Fibroblast of lung (primary cell): ENCODE measurements around the gene CCDC106. TPM values are rescaled to one million over a fixed set of nuclear protein-coding genes. Genes with fewer than 3 reads are reported as not detected.
A peak's percentile ranks its signal among the peaks of the same experiment; 100 is the strongest.

Source experiments
- DNase-seq, 2 donors: peaks; one replicate each; pipeline versions ENCODE4 v3.0.0 to v3.0.0-alpha.2; 2010; ENCODE audit warnings: low read depth in 2 of 2
- H2AFZ ChIP-seq: 2 replicates; pipeline ENCODE4 v1.5.1; 2012; ENCODE audit warnings: low read length, control low read depth, inconsistent platforms
- H3K27ac ChIP-seq: 2 replicates; pipeline ENCODE4 v1.5.1; 2011; ENCODE audit warnings: low read length, control low read depth; ENCODE audit not compliant: insufficient read depth
- H3K27me3 ChIP-seq: 2 replicates; pipeline ENCODE4 v1.5.1; 2011; ENCODE audit warnings: mild to moderate bottlenecking, low read length; ENCODE audit not compliant: control insufficient read depth, insufficient read depth
- H3K36me3 ChIP-seq: 2 replicates; pipeline ENCODE4 v1.5.1; 2011; ENCODE audit warnings: low read length; ENCODE audit not compliant: control insufficient read depth, insufficient read depth
- H3K4me1 ChIP-seq: 2 replicates; pipeline ENCODE4 v1.5.1; 2011; ENCODE audit warnings: low read length; ENCODE audit not compliant: control insufficient read depth, insufficient read depth; ENCODE audit errors: extremely low read depth
- H3K4me2 ChIP-seq: 2 replicates; pipeline ENCODE4 v1.5.1; 2011; ENCODE audit warnings: low read length, control low read depth; ENCODE audit not compliant: insufficient read depth; ENCODE audit errors: extremely low read depth
- H3K4me3 ChIP-seq, 4 experiments: fragments of 200-600 bp in 1 of 4; sonication (generic) in 1 of 4; replicated peaks in 1 of 4; 2 replicates each; pipeline ENCODE4 v1.5.1; 2011 to 2016; ENCODE audit warnings: low read length in 4 of 4, low read depth in 3 of 4, mild to moderate bottlenecking in 3 of 4, control low read depth in 2 of 4, inconsistent platforms in 1 of 4, mixed read lengths in 1 of 4; ENCODE audit not compliant: insufficient read depth in 1 of 4; ENCODE audit errors: control extremely low read depth in 1 of 4
- H3K79me2 ChIP-seq: 2 replicates; pipeline ENCODE4 v1.5.1; 2012; ENCODE audit warnings: mild to moderate bottlenecking, low read length, inconsistent platforms; ENCODE audit not compliant: control insufficient read depth, insufficient read depth
- H3K9ac ChIP-seq: 2 replicates; pipeline ENCODE4 v1.5.1; 2011; ENCODE audit warnings: mild to moderate bottlenecking, low read length, control low read depth; ENCODE audit not compliant: insufficient read depth
- H3K9me3 ChIP-seq: 2 replicates; pipeline ENCODE4 v1.5.1; 2012; ENCODE audit warnings: low read depth, low read length; ENCODE audit not compliant: control insufficient read depth, insufficient read depth
- H4K20me1 ChIP-seq: 2 replicates; pipeline ENCODE4 v1.5.1; 2011; ENCODE audit warnings: low read length; ENCODE audit not compliant: control insufficient read depth, insufficient read depth; ENCODE audit errors: extremely low read depth
- CTCF ChIP-seq, 2 donors: IDR thresholded peaks in 1 of 2; conservative IDR thresholded peaks in 1 of 2; 1 replicate in 1 of 2; 2 replicates in 1 of 2; pipeline ENCODE4 v1.5.1; 2011 to 2012; ENCODE audit warnings: low read length in 2 of 2, control low read depth in 1 of 2, inconsistent platforms in 1 of 2, low read depth in 1 of 2, mild to moderate bottlenecking in 1 of 2
- EZH2 ChIP-seq: IDR thresholded peaks from 2 replicates; pipeline ENCODE4 v1.5.1; 2012; ENCODE audit warnings: low read length, control low read depth, mild to moderate bottlenecking; ENCODE audit errors: missing control alignments
- polyA plus RNA-seq, 2 donors: library from polyadenylated mRNA; depleted of rRNA in 1 of 2; stranded (reverse) in 1 of 2; unstranded in 1 of 2; fragments of >200 nt; gene quantifications; 2 replicates each; pipeline ENCODE4 v1.2.1, GENCODE V29; 2011 to 2012; ENCODE audit warnings: missing spikeins in 1 of 2
- total RNA-seq: library from RNA; depleted of rRNA; stranded (reverse); fragments of >200 nt; gene quantifications from 2 replicates; pipeline ENCODE4 v1.2.1, GENCODE V29; 2014

CCDC106 gene
- total and polyA plus RNA-seq, 2 donors (not counting 1 experiment from before 2014, with no cell fraction given): 4.5 to 10.2 TPM

- no peak for DNase-seq
These were observed 12.1 kb upstream of the CCDC106 start for GRCh38 chr19:55635856-55636440.

GRCh38 chr19:55636723-55637122 lies 11.3 kb upstream of the CCDC106 start:
- H3K27me3 ChIP-seq: no peaks in the 10 kb centered on the region
- peaks cover 12% of the 10 kb centered on the region for H3K4me1 ChIP-seq
- DNase-seq: no peak
- TF ChIP-seq EZH2 (no peak), CTCF (conservative IDR thresholded peaks at IDR 0.05 in 1 of 2, IDR thresholded peaks at IDR 0.05 in 1 of 2; ENCODE audit: low read depth in 1 of 2, low read length in 2 of 2) (no peak)
- no peak overlapping the region for H3K4me2 ChIP-seq
- no peak overlapping the region for H3K9ac ChIP-seq
- H3K4me3 ChIP-seq: peak overlapping the region in 1 of 4 experiments; percentile 99
- peaks cover 42% of the 10 kb centered on the region for H3K79me2 ChIP-seq
- no peaks in the 10 kb centered on the region for H4K20me1 ChIP-seq
- no peak overlapping the region for H2AFZ ChIP-seq
- peaks cover 5% of the 10 kb centered on the region for H3K36me3 ChIP-seq
- H3K27ac ChIP-seq: no peak overlapping the region
- no peaks in the 10 kb centered on the region for H3K9me3 ChIP-seq

More at GRCh38 chr19:55635856-55636440, 12.1 kb upstream of the CCDC106 start:
- Histone ChIP-seq H3K36me3 (peaks cover 5% of the 10 kb centered on the region), H3K27ac (peak overlapping the region; percentile 95), H4K20me1 (no peaks in the 10 kb centered on the region), H3K79me2 (peaks cover 38% of the 10 kb centered on the region), H3K9ac (peak overlapping the region; percentile 91), H3K4me1 (peaks cover 12% of the 10 kb centered on the region), H3K4me2 (peak overlapping the region; percentile 92), H3K9me3 (no peaks in the 10 kb centered on the region), H3K27me3 (no peaks in the 10 kb centered on the region), H2AFZ (no peak overlapping the region), H3K4me3 (peak overlapping the region; percentile 67 to 100 (median 96))
- no peak for TF ChIP-seq CTCF (conservative IDR thresholded peaks at IDR 0.05 in 1 of 2, IDR thresholded peaks at IDR 0.05 in 1 of 2; ENCODE audit: low read depth in 1 of 2, low read length in 2 of 2)
- no peak for TF ChIP-seq EZH2

GRCh38 chr19:55637534-55637933 lies 10.5 kb upstream of the CCDC106 start:
- Histone ChIP-seq H3K79me2 (peaks cover 45% of the 10 kb centered on the region), H3K36me3 (peaks cover 5% of the 10 kb centered on the region), H2AFZ (no peak overlapping the region), H3K4me3 (no peak overlapping the region), H3K4me1 (peaks cover 12% of the 10 kb centered on the region), H4K20me1 (no peaks in the 10 kb centered on the region), H3K9me3 (no peaks in the 10 kb centered on the region), H3K4me2 (no peak overlapping the region), H3K9ac (no peak overlapping the region), H3K27me3 (no peaks in the 10 kb centered on the region), H3K27ac (no peak overlapping the region)
- no peak for DNase-seq
- TF ChIP-seq EZH2 (no peak), CTCF (conservative IDR thresholded peaks at IDR 0.05 in 1 of 2, IDR thresholded peaks at IDR 0.05 in 1 of 2; ENCODE audit: low read depth in 1 of 2, low read length in 2 of 2) (no peak)
